ENCODE results near the gene GGN.

GGN gene

DNA sequence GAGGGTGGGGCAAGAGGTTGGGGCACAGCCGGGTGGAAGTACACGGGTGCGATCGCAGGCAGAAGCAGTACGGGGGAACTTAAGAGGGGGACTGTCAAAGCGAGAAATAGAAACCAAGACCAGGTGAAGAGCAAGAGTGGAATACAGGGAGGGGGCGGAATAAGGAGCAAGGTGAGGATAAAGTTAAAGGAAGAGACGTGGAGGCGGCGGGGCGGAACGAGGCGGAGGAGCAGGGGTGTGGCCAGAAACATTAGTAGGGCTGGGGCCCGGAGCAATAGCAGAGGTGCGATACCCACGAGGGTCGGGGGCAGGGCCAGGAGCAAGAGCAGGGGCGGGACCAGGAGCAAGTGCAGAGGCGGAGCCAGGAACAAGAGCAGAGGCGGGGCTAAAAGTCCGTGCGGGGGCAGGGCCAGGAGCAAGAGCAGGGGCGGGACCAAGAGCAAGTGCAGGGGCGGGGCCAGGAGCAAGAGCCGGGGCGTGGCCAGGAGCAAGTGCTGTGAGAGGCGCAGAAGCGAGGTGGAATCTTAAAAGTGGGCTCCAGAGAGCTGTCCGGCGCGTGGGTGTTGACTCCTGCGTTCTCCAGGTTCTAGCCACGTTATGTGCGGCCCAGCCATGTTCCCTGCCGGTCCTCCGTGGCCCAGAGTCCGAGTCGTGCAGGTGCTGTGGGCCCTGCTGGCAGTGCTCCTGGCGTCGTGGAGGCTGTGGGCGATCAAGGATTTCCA, 51.0 kb downstream of the GGN start:
- H3K27ac ChIP-seq, result peak overlapping the region; percentile 89
- DNase-seq (ENCODE audit: low read depth, low spot score), result peak; percentile 89

DNA sequence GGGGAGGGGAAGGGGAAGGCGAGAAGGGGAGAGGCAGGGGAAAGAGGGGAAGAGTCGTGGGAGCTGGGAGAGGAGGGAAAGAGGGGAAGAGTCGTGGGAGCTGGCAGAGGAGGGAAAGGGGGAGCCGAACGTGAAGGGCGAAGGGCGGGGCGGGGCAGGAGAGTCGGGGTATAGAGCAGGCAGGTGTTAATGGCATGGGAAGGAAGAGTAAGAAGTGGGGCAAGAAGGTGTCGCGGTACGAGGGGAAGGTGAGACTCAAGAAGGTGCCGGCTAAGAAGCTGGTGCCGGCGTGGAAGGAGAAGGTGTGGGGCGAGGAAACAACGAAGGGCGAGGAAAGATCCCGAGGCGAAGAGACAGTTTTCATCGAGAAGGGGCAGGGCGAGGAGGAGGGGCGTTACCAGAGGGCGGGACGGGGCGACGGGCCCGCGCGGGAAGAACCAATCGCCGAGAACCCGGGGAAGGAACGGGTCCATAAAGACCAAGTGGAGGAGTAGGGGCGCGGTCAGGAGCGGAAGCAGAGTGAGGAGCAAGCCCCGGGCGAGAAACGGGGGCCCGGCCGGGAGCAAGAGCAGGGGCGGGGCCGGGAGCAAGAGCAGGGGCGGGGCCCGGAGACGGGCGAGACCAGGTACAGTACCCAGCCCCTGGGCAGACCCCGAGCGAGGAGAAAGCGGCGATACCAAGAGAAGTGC, 51.7 kb downstream of the GGN start:
- H3K27ac ChIP-seq, result peak overlapping the region; percentile 89
- peak; percentile 88 for DNase-seq (ENCODE audit: low read depth, low spot score)
